Neuronal stem cell (in vitro differentiated cells): ENCODE data around the gene LRRTM4.

Experiments
- DNase-seq: peaks from one replicate; pipeline ENCODE4 v3.0.0-alpha.2; 2013; ENCODE audit warnings: low spot score
- H2AFZ ChIP-seq: one replicate; pipeline ENCODE4 v1.6.1; 2013; ENCODE audit warnings: mild to moderate bottlenecking, low read length, inconsistent platforms
- H2AK5ac ChIP-seq: 2 replicates; pipeline ENCODE4 v1.6.1; 2013; ENCODE audit warnings: low read depth, mild to moderate bottlenecking, inconsistent platforms, low read length, moderate library complexity, mixed read lengths
- H2BK120ac ChIP-seq: 2 replicates; pipeline ENCODE4 v1.6.1; 2013; ENCODE audit warnings: low read depth, mild to moderate bottlenecking, inconsistent platforms, low read length, moderate library complexity, mixed read lengths
- H2BK12ac ChIP-seq: one replicate; pipeline ENCODE4 v1.6.1; 2013; ENCODE audit warnings: low read length, inconsistent platforms
- H2BK15ac ChIP-seq: 2 replicates; pipeline ENCODE4 v1.6.1; 2013; ENCODE audit warnings: mild to moderate bottlenecking, low read length, inconsistent platforms, mixed read lengths
- H2BK5ac ChIP-seq: one replicate; pipeline ENCODE4 v1.6.1; 2013; ENCODE audit warnings: inconsistent platforms, mild to moderate bottlenecking, low read length, moderate library complexity
- H3K14ac ChIP-seq: one replicate; pipeline ENCODE4 v1.6.1; 2013; ENCODE audit warnings: low read length, inconsistent platforms
- H3K18ac ChIP-seq: 2 replicates; pipeline ENCODE4 v1.6.1; 2013; ENCODE audit warnings: low read length, inconsistent platforms
- H3K23ac ChIP-seq: 2 replicates; pipeline ENCODE4 v1.6.1; 2013; ENCODE audit warnings: low read depth, mild to moderate bottlenecking, mixed read lengths, low read length, inconsistent platforms; ENCODE audit not compliant: poor library complexity
- H3K27ac ChIP-seq: replicated peaks from 3 replicates; pipeline ENCODE4 v1.5.1; 2013; ENCODE audit warnings: low read length, inconsistent platforms
- H3K27me3 ChIP-seq, 3 experiments: 2 replicates each; pipeline ENCODE4 v1.6.1; 2013; ENCODE audit warnings: low read length in 3 of 3, mild to moderate bottlenecking in 2 of 3, inconsistent platforms in 1 of 3, low read depth in 1 of 3, mixed read lengths in 1 of 3, moderate library complexity in 1 of 3; ENCODE audit not compliant: control insufficient read depth in 3 of 3, insufficient read depth in 3 of 3
- H3K36me3 ChIP-seq, 2 donors: replicated peaks in 1 of 2; 2 replicates each; pipeline ENCODE4 v1.6.1; 2013; ENCODE audit warnings: low read length in 2 of 2; ENCODE audit not compliant: control insufficient read depth in 2 of 2, insufficient read depth in 2 of 2
- H3K4ac ChIP-seq: 2 replicates; pipeline ENCODE4 v1.6.1; 2013; ENCODE audit warnings: inconsistent platforms, mild to moderate bottlenecking, low read length, moderate library complexity
- H3K4me1 ChIP-seq, 2 donors: 1 replicate in 1 of 2; 2 replicates in 1 of 2; pipeline ENCODE4 v1.6.1; 2013; ENCODE audit warnings: low read length in 2 of 2, low read depth in 1 of 2; ENCODE audit not compliant: control insufficient read depth in 2 of 2, insufficient read depth in 1 of 2
- H3K4me2 ChIP-seq: one replicate; pipeline ENCODE4 v1.6.1; 2013; ENCODE audit warnings: mild to moderate bottlenecking, low read length, inconsistent platforms; ENCODE audit not compliant: insufficient read depth, poor library complexity, severe bottlenecking
- H3K4me3 ChIP-seq, 2 donors: 2 replicates each; pipeline ENCODE4 v1.5.1; 2013; ENCODE audit warnings: low read length in 2 of 2, mild to moderate bottlenecking in 2 of 2, inconsistent platforms in 1 of 2, moderate library complexity in 1 of 2
- H3K79me1 ChIP-seq: one replicate; pipeline ENCODE4 v1.6.1; 2013; ENCODE audit warnings: low read depth, mild to moderate bottlenecking, inconsistent platforms, low read length, moderate library complexity
- H3K9ac ChIP-seq: one replicate; pipeline ENCODE4 v1.6.1; 2013; ENCODE audit warnings: mild to moderate bottlenecking, low read depth, low read length, inconsistent platforms; ENCODE audit not compliant: poor library complexity
- H3K9me3 ChIP-seq, 2 donors: replicated peaks in 1 of 2; 2 replicates each; pipeline versions ENCODE3 to v1.6.1; 2013; ENCODE audit warnings: low read length in 2 of 2, mild to moderate bottlenecking in 2 of 2, inconsistent platforms in 1 of 2, low read depth in 1 of 2, mixed read lengths in 1 of 2, moderate library complexity in 1 of 2; ENCODE audit not compliant: control insufficient read depth in 2 of 2, insufficient read depth in 1 of 2
- H4K8ac ChIP-seq: one replicate; pipeline ENCODE4 v1.6.1; 2013; ENCODE audit warnings: low read depth, mild to moderate bottlenecking, inconsistent platforms, low read length, moderate library complexity
- H4K91ac ChIP-seq: one replicate; pipeline ENCODE4 v1.6.1; 2013; ENCODE audit warnings: low read length, low read depth, mild to moderate bottlenecking, inconsistent platforms; ENCODE audit not compliant: poor library complexity
- WGBS, 2 donors: extraction: QIAGEN DNeasy Blood & Tissue Kit; methylation state at CpG; one replicate each; pipeline ENCODE4 v1.1.7; 2013; ENCODE audit warnings: missing lambda C conversion rate in 2 of 2, mixed read lengths in 1 of 2; ENCODE audit not compliant: insufficient read length in 2 of 2, insufficient replicate concordance in 1 of 2; ENCODE audit errors: extremely low coverage in 2 of 2; 5-methylcytosine and 5-hydroxymethylcytosine counted together

LRRTM4 gene

DNA sequence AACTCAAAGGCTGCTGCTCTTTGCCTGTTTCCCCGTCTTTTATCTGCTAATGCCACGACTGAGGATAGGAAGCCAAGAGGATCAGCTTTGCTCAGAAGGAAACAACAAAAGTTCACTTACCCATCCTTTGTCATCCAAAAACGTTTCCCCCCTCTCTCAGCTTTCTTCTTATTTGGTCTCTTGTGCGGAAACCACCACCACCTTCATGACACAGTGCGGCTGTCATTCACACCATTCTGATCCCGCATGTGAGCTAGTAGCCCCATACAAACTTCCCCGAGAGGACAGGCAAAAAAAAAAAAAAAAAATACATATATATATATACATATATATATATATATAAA, 656 bp downstream of the LRRTM4 start:
- Histone ChIP-seq H2BK5ac (no peak overlapping the region), H3K18ac (no peak overlapping the region), H3K27ac (peak overlapping the region; percentile 96), H2BK12ac (no peak overlapping the region), H3K23ac (no peak overlapping the region), H3K27me3 (no peaks in the 10 kb centered on the region), H3K9ac (no peak overlapping the region), H2BK15ac (no peak overlapping the region), H2BK120ac (no peak overlapping the region), H3K9me3 (no peaks in the 10 kb centered on the region), H4K8ac (no peak overlapping the region), H3K14ac (no peak overlapping the region), H3K4me1 (peaks cover 3 to 8% of the 10 kb centered on the region in 2 donors), H3K4me2 (peak overlapping the region; percentile 59), H2AFZ (peak overlapping the region; percentile 76), H4K91ac (no peak overlapping the region), H3K36me3 (no peaks in the 10 kb centered on the region), H2AK5ac (no peak overlapping the region), H3K79me1 (no peaks in the 10 kb centered on the region), H3K4ac (no peak overlapping the region), H3K4me3 (peak overlapping the region in 1 of 2 donors; percentile 16)
- no CpG with 5 or more reads among the region's 7 CpGs for WGBS, 2 donors
- peak; percentile 50 for DNase-seq

DNA sequence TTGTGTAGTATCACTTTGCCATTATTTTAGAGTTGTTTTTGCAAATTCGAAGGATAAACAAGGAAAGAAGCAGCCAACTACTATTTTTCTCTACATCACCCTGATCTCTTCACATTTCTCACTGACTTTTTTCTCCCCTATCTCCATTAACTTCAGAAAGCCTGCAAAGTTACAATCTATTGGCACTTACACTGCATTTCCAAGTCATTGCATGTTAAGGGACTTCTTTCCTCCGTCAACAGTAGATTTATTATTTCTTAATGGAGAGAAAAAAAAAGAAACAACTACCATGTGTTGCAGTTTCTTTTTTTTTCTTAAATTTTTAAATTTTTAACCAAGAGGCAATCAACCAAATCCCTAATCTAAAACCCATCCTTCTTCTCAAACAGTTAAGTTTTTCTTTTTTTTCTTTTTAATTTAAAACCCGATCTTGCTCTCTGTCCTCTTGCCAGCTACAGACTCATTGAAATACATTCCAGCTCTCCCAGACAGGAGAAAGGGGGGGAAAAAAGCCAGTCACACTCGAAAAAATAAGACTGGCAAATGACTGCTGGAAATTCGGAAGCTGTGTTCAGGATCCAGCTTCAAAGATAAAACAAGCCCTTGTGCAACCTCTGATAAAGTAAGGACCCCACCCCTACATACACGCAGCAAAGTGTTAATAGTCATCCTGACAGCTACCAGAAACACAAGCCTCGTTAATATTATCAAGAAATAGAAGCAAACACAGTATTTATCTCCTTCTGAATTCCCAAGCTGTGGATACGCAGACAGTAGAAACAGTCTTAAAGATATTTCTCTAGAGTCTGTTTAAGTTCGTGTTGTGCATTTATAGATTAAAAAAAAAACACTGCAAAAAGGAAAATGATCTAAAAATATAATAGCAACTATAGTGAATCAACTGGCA, 1.3 kb downstream of the LRRTM4 start:
- Histone ChIP-seq H3K9me3 (no peaks in the 10 kb centered on the region), H3K4me2 (peak overlapping the region; percentile 59), H2BK5ac (no peak overlapping the region), H3K27me3 (no peaks in the 10 kb centered on the region), H3K79me1 (no peaks in the 10 kb centered on the region), H3K4me3 (peak overlapping the region in 1 of 2 donors; percentile 16), H3K9ac (no peak overlapping the region), H2AFZ (peak overlapping the region; percentile 76), H3K4me1 (peaks cover 3 to 8% of the 10 kb centered on the region in 2 donors), H3K36me3 (no peaks in the 10 kb centered on the region), H4K91ac (no peak overlapping the region), H3K4ac (no peak overlapping the region), H3K23ac (no peak overlapping the region), H2BK120ac (no peak overlapping the region), H3K14ac (no peak overlapping the region), H2AK5ac (no peak overlapping the region), H2BK15ac (no peak overlapping the region), H3K18ac (no peak overlapping the region), H3K27ac (peak overlapping the region; percentile 96), H2BK12ac (no peak overlapping the region), H4K8ac (no peak overlapping the region)
- DNase-seq = peak; percentile 9
- WGBS, 2 donors = 100% methylated on average over 1 of the region's 9 CpGs; no CpG with 5 or more reads in 1 of the 2 donors

DNA sequence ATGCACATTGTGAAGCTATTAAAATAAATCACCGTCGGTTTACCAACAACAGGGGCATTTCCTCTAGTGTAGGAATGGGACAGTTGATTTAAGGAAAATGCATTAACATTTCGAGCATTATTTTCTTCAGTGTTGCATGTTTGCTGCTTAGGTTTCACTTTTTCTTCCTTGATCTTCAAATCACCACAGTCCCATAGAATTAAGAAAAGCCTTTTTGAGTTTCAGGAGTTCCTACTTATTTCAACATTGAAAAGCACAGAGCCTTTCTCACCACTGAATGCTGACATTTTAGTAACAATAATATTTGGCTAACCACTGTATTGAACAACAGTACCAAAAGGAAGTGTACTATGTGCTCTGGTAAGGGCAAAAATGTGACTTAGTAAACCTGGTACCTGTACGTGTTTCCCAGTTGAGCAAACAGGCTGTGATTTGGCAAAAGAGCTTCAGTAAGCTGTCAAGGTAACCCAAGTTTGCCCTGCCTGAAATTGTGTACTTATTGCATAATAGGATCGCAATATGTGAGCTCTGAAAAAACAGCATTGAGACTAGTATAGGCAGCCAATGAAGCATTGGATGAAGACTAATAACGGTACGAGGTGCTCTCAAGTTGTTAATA, 2.2 kb downstream of the LRRTM4 start:
- H3K27me3 ChIP-seq = no peaks in the 10 kb centered on the region
- H3K23ac ChIP-seq = no peak overlapping the region
- peak overlapping the region; percentile 14 for H3K4me2 ChIP-seq
- no peak overlapping the region for H2BK15ac ChIP-seq
- no peak overlapping the region for H3K4me3 ChIP-seq
- H2BK120ac ChIP-seq = no peak overlapping the region
- no peaks in the 10 kb centered on the region for H3K36me3 ChIP-seq
- H3K9me3 ChIP-seq = no peaks in the 10 kb centered on the region
- H4K91ac ChIP-seq = no peak overlapping the region
- H3K27ac ChIP-seq = peak overlapping the region; percentile 19
- H3K14ac ChIP-seq = no peak overlapping the region
- no CpG with 5 or more reads among the region's 7 CpGs for WGBS, 2 donors
- peaks cover 3 to 8% of the 10 kb centered on the region in 2 donors for H3K4me1 ChIP-seq
- H2AK5ac ChIP-seq = no peak overlapping the region
- no peak overlapping the region for H3K18ac ChIP-seq
- DNase-seq = no peak
- H3K79me1 ChIP-seq = no peaks in the 10 kb centered on the region
- no peak overlapping the region for H4K8ac ChIP-seq
- no peak overlapping the region for H3K9ac ChIP-seq
- H3K4ac ChIP-seq = no peak overlapping the region
- H2BK12ac ChIP-seq = no peak overlapping the region
- no peak overlapping the region for H2AFZ ChIP-seq
- no peak overlapping the region for H2BK5ac ChIP-seq

DNA sequence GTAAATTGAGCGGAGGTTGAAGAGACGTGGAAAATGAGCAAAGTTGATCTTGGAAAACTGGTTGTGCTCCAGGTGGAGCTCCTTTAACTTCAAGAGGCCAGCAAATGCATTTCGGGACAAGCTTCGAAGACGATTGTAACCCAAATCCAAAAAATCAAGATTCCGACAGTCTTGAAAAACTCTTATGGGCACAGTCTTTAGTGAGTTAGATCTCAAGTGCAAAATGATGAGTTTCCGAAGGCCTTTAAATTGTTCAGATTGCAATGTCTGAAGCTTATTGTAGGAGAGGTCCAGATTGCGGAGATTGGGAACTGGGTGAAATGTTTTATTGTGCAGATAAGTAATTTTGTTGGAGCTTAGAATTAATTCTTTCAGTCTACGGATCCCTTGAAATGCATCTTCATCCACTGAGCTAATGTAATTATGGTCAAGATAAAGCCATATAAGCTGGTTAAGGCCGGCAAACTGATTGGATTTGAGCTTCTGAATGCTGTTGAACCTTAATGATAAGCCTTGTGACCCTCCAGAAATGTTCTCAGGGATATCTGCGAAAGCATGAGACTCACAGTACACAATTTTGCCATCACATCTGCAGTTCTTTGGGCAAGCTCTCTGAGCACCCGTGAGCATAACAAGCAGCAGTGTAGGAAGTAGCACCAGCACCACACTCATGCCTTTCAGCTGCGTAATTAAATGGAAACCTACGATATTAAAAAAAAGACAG, 2.9 kb downstream of the LRRTM4 start:
- Histone ChIP-seq H3K27ac (no peak overlapping the region), H3K9ac (no peak overlapping the region), H2AFZ (no peak overlapping the region), H2BK5ac (no peak overlapping the region), H2BK15ac (no peak overlapping the region), H3K4ac (no peak overlapping the region), H3K4me2 (no peak overlapping the region), H3K36me3 (no peaks in the 10 kb centered on the region), H2BK12ac (no peak overlapping the region), H3K18ac (no peak overlapping the region), H2BK120ac (no peak overlapping the region), H3K4me1 (peaks cover 3 to 8% of the 10 kb centered on the region in 2 donors), H3K9me3 (no peaks in the 10 kb centered on the region), H3K27me3 (no peaks in the 10 kb centered on the region), H2AK5ac (no peak overlapping the region), H3K14ac (no peak overlapping the region), H3K4me3 (no peak overlapping the region), H3K79me1 (no peaks in the 10 kb centered on the region), H4K8ac (no peak overlapping the region), H3K23ac (no peak overlapping the region), H4K91ac (no peak overlapping the region)
- WGBS, 2 donors = no CpG with 5 or more reads among the region's 14 CpGs
- DNase-seq = no peak
